DMS53 treated with DMSO at 0.1 percent for 48 hours (cell line): Measurements from ENCODE around the gene ITGA6.

ENCODE experiments used
- DNase-seq: peaks from one replicate; lab custom pipeline; 2025; ENCODE audit not compliant: unreplicated experiment; lab: John Stamatoyannopoulos, UW

Gene ITGA6

GRCh38 chr2:172439911-172440310 is 12.5 kb downstream of the ITGA6 start:
- DNase-seq = no peak

- DNase-seq = no peak
Measured at GRCh38 chr2:172440795-172441194, 13.4 kb downstream of the ITGA6 start.

- DNase-seq = no peak
Measured at GRCh38 chr2:172442072-172442895, 14.9 kb downstream of the ITGA6 start.

GRCh38 chr2:172445851-172446250 is 18.5 kb downstream of the ITGA6 start:
- DNase-seq = no peak

- no peak for DNase-seq
Measured at GRCh38 chr2:172446474-172447063, 19.2 kb downstream of the ITGA6 start.

GRCh38 chr2:172447811-172448493 is 20.6 kb downstream of the ITGA6 start:
- no peak for DNase-seq

- DNase-seq = no peak
Measured at GRCh38 chr2:172448544-172449267, 21.3 kb downstream of the ITGA6 start.

GRCh38 chr2:172449911-172450550 is 22.6 kb downstream of the ITGA6 start:
- DNase-seq = no peak

- DNase-seq = no peak
Measured at GRCh38 chr2:172451923-172452322, 24.5 kb downstream of the ITGA6 start.

- no peak for DNase-seq
Measured at GRCh38 chr2:172452845-172453244, 25.5 kb downstream of the ITGA6 start.

- DNase-seq = no peak
Measured at GRCh38 chr2:172454404-172455120, 27.2 kb downstream of the ITGA6 start.

- DNase-seq = peak; percentile 50
Measured at GRCh38 chr2:172455121-172455515, 27.7 kb downstream of the ITGA6 start.

GRCh38 chr2:172456002-172456401 is 28.6 kb downstream of the ITGA6 start:
- no peak for DNase-seq

- DNase-seq = no peak
Measured at GRCh38 chr2:172457536-172457935, 30.1 kb downstream of the ITGA6 start.

GRCh38 chr2:172458561-172459124 is 31.3 kb downstream of the ITGA6 start:
- DNase-seq = no peak

- DNase-seq = no peak
Measured at GRCh38 chr2:172460780-172461201, 33.4 kb downstream of the ITGA6 start.

- peak; percentile 49 for DNase-seq
Measured at GRCh38 chr2:172461591-172462372, 34.4 kb downstream of the ITGA6 start.

GRCh38 chr2:172462373-172462848 is 35.0 kb downstream of the ITGA6 start:
- no peak for DNase-seq

GRCh38 chr2:172462849-172463381 is 35.5 kb downstream of the ITGA6 start:
- no peak for DNase-seq
